ENCODE results near the gene PDGFA.

DNA sequence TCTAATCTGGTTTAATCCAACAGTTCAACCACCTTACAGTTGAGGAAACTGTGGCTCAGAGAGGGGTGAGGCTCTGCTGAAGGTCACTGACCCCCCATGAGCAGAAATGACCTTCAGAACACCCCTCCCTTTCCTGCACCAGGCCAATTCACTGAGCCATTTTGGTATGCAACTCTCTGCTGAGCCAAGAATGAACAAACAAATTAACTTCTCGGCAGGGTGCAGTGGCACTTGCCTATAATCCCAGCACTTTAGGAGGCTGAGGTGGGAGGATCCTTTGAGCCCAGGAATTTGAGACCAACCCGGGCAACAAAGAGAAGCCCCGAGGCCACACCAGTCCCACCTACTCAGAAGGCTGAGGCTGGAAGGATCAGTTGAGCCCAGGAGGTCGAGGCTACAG, 29.8 kb downstream of the PDGFA start:
- TF ChIP-seq EZH2phosphoT487 (IDR thresholded peaks at IDR 0.05; ENCODE audit: borderline replicate concordance, low read depth, low read length) = no peak
- TF ChIP-seq, protein P1, sequence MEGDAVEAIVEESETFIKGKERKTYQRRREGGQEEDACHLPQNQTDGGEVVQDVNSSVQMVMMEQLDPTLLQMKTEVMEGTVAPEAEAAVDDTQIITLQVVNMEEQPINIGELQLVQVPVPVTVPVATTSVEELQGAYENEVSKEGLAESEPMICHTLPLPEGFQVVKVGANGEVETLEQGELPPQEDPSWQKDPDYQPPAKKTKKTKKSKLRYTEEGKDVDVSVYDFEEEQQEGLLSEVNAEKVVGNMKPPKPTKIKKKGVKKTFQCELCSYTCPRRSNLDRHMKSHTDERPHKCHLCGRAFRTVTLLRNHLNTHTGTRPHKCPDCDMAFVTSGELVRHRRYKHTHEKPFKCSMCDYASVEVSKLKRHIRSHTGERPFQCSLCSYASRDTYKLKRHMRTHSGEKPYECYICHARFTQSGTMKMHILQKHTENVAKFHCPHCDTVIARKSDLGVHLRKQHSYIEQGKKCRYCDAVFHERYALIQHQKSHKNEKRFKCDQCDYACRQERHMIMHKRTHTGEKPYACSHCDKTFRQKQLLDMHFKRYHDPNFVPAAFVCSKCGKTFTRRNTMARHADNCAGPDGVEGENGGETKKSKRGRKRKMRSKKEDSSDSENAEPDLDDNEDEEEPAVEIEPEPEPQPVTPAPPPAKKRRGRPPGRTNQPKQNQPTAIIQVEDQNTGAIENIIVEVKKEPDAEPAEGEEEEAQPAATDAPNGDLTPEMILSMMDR (conservative IDR thresholded peaks at IDR 0.05; ENCODE audit: low read length) = no peak
